Left ventricle myocardium inferior (tissue), 1 donor: ENCODE measurements around the gene R3HCC1L. TPM values are rescaled to one million over a fixed set of nuclear protein-coding genes. Genes with fewer than 3 reads are reported as not detected.

Experiments used
- DNase-seq: peaks from one replicate; pipeline ENCODE4 v3.0.0-alpha.2; 2020
- H3K27ac ChIP-seq: fragments of 200-600 bp; replicated peaks from 2 replicates; pipeline ENCODE4 v1.8.0; 2021
- H3K27me3 ChIP-seq: fragments of 200-600 bp; 2 replicates; pipeline ENCODE4 v1.8.0; 2021; ENCODE audit warnings: low read depth
- H3K36me3 ChIP-seq: fragments of 200-600 bp; 2 replicates; pipeline ENCODE4 v1.8.0; 2021
- H3K4me1 ChIP-seq: fragments of 200-600 bp; 2 replicates; pipeline ENCODE4 v1.8.0; 2021
- H3K4me3 ChIP-seq: fragments of 200-600 bp; 2 replicates; pipeline ENCODE4 v1.8.0; 2021; ENCODE audit warnings: mild to moderate bottlenecking, moderate library complexity
- H3K9me3 ChIP-seq: fragments of 200-600 bp; replicated peaks from 2 replicates; pipeline ENCODE4 v1.8.0; 2021
- CTCF ChIP-seq: fragments of 200-600 bp; IDR thresholded peaks from 2 replicates; pipeline ENCODE4 v1.8.0; 2021; ENCODE audit warnings: antibody characterized with exemption, mild to moderate bottlenecking, borderline replicate concordance
- intact Hi-C: fragments of 100-400 bp; cut with micrococcal nuclease; formaldehyde crosslinking; loops from one replicate; pipeline ENCODE4 v1.11.0; 2022
- total RNA-seq: library from RNA; stranded (reverse); fragmentation: NEBNext Ultra II Directional; extraction: Animal tissue kit (Norgen Biotek cat#: 25700); gene quantifications from one replicate; pipeline ENCODE4 v1.2.1, GENCODE V29; 2021
- donor health status: DM: no; HTN: yes; CAD: no; lungs with severe emphysema.

The R3HCC1L gene
- total RNA-seq, 1 donor from 2014 or later: 5.9 TPM

- Histone ChIP-seq H3K4me1 (peaks cover 13% of the 10 kb centered on the region), H3K27ac (no peak overlapping the region), H3K9me3 (no peaks in the 10 kb centered on the region), H3K4me3 (no peak overlapping the region), H3K27me3 (no peaks in the 10 kb centered on the region), H3K36me3 (peaks cover 19% of the 10 kb centered on the region)
- no peak for DNase-seq
- intact Hi-C loops: no loop called here
- TF ChIP-seq CTCF: no peak
These were observed 24.1 kb downstream of the R3HCC1L start for GRCh38 chr10:98158576-98158975.

GRCh38 chr10:98163941-98164340 lies 29.5 kb downstream of the R3HCC1L start:
- no peak for DNase-seq
- Histone ChIP-seq H3K4me1 (no peaks in the 10 kb centered on the region), H3K9me3 (no peaks in the 10 kb centered on the region), H3K36me3 (peaks cover 35% of the 10 kb centered on the region), H3K4me3 (no peak overlapping the region), H3K27me3 (no peaks in the 10 kb centered on the region), H3K27ac (no peak overlapping the region)
- intact Hi-C loops: no loop called here
- no peak for TF ChIP-seq CTCF

- Histone ChIP-seq H3K27me3 (no peaks in the 10 kb centered on the region), H3K27ac (no peak overlapping the region), H3K4me1 (peaks cover 23% of the 10 kb centered on the region), H3K4me3 (no peak overlapping the region), H3K36me3 (peaks cover 35% of the 10 kb centered on the region), H3K9me3 (no peaks in the 10 kb centered on the region)
- no peak for DNase-seq
- intact Hi-C loops: no loop called here
- no peak for TF ChIP-seq CTCF
These were observed 32.7 kb downstream of the R3HCC1L start for GRCh38 chr10:98167191-98167590.

GRCh38 chr10:98168147-98168546 lies 33.7 kb downstream of the R3HCC1L start:
- Histone ChIP-seq H3K27ac (no peak overlapping the region), H3K27me3 (no peaks in the 10 kb centered on the region), H3K4me3 (no peak overlapping the region), H3K36me3 (peaks cover 30% of the 10 kb centered on the region), H3K4me1 (peaks cover 33% of the 10 kb centered on the region), H3K9me3 (no peaks in the 10 kb centered on the region)
- intact Hi-C loops: no loop called here
- no peak for DNase-seq
- TF ChIP-seq CTCF: no peak

- H3K4me1 ChIP-seq: peaks cover 36% of the 10 kb centered on the region
- intact Hi-C loops: no loop called here
- DNase-seq: no peak
- H3K27ac ChIP-seq: no peak overlapping the region
- H3K9me3 ChIP-seq: no peaks in the 10 kb centered on the region
- no peaks in the 10 kb centered on the region for H3K27me3 ChIP-seq
- H3K4me3 ChIP-seq: no peak overlapping the region
- H3K36me3 ChIP-seq: peaks cover 26% of the 10 kb centered on the region
- TF ChIP-seq CTCF: no peak
These were observed 34.3 kb downstream of the R3HCC1L start for GRCh38 chr10:98168766-98169165.

GRCh38 chr10:98169379-98169778 lies 34.9 kb downstream of the R3HCC1L start:
- Histone ChIP-seq H3K27ac (no peak overlapping the region), H3K36me3 (peaks cover 20% of the 10 kb centered on the region), H3K4me3 (no peak overlapping the region), H3K27me3 (no peaks in the 10 kb centered on the region), H3K4me1 (peaks cover 36% of the 10 kb centered on the region), H3K9me3 (no peaks in the 10 kb centered on the region)
- no peak for DNase-seq
- intact Hi-C loops: no loop called here
- TF ChIP-seq CTCF: no peak
